ENCODE data around the gene MDFIC.

The MDFIC gene

DNA sequence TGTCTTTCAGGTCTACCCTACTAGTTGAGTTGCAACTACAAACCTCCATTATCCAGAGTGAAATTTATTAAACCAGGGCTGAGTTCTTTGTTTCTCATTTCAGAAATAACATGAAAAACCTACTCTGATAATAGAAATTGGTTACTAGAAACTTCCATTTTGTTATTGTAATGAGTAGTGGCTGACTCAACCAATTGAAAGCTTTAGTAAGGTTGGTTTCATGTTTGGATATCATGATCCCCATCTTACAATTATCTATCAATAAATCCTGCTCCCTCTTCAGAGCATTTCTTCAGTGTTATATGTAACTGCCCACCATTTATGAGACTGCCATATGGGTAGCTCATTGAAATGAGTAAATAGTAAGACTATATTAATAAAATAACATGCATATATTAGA lies 16.9 kb downstream of the MDFIC start:
- Histone ChIP-seq H3K4me1 (ENCODE audit: insufficient read depth, low read length) (peaks cover 3% of the 10 kb centered on the region; the same call in 1 of the 2 replicates), H3K27me3 (ENCODE audit: insufficient read depth, low read length) (no peaks in the 10 kb centered on the region), H3K4me3 (ENCODE audit: low read length) (no peak overlapping the region), H3K36me3 (ENCODE audit: insufficient read depth, low read length) (no peaks in the 10 kb centered on the region), H3K9ac (ENCODE audit: low read depth, low read length) (no peak overlapping the region), H3K27ac (ENCODE audit: low read depth, low read length) (no peak overlapping the region), H3K9me3 (ENCODE audit: insufficient read depth, low read depth, low read length) (no peaks in the 10 kb centered on the region)

DNA sequence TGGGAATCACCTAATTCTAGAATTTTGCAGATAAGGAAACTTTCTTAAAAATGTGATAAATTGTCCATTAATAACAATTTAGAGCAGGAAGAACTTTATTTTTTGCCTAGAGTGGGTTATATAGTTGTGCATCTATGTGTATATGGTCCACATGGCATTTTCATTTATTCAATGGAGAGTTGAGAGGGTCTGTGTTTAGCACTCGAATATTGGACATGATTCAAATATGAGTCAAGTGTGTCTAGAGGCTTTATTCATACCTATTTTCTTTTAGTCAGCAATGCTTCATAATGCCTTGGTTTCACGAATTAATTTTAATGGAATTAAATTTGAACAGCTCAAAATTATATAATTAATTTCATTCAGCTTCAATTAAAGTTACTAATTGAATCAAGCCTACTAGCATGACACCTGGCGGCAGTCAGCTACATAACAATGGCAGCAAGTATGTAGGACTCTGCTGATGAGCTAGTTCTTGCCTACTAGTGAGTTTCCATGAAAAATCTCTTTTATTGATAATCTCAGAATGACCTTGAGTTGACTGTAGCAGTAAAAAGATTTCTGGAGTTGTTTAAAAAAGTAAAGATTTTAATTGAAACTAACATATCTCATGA lies 17.7 kb downstream of the MDFIC start:
- H3K4me3 ChIP-seq (ENCODE audit: low read length) = no peak overlapping the region
- no peaks in the 10 kb centered on the region for H3K9me3 ChIP-seq (ENCODE audit: insufficient read depth, low read depth, low read length)
- H3K4me1 ChIP-seq (ENCODE audit: insufficient read depth, low read length) = peaks cover 9% of the 10 kb centered on the region; the same call in 1 of the 2 replicates
- H3K27ac ChIP-seq (ENCODE audit: low read depth, low read length) = no peak overlapping the region
- H3K9ac ChIP-seq (ENCODE audit: low read depth, low read length) = no peak overlapping the region
- 88% methylated on average over 2 of the region's 3 CpGs for WGBS
- H3K36me3 ChIP-seq (ENCODE audit: insufficient read depth, low read length) = no peaks in the 10 kb centered on the region
- H3K27me3 ChIP-seq (ENCODE audit: insufficient read depth, low read length) = no peaks in the 10 kb centered on the region

- H3K4me3 ChIP-seq (ENCODE audit: low read length) = no peak overlapping the region
- H3K27me3 ChIP-seq (ENCODE audit: insufficient read depth, low read length) = no peaks in the 10 kb centered on the region
- no peak overlapping the region for H3K9ac ChIP-seq (ENCODE audit: low read depth, low read length)
- H3K36me3 ChIP-seq (ENCODE audit: insufficient read depth, low read length) = no peaks in the 10 kb centered on the region
- peaks cover 15% of the 10 kb centered on the region; the same call in 1 of the 2 replicates for H3K4me1 ChIP-seq (ENCODE audit: insufficient read depth, low read length)
- H3K27ac ChIP-seq (ENCODE audit: low read depth, low read length) = no peak overlapping the region
- no peaks in the 10 kb centered on the region for H3K9me3 ChIP-seq (ENCODE audit: insufficient read depth, low read depth, low read length)
- 97% methylated on average over 3 of the region's 3 CpGs for WGBS
Measured at GRCh38 chr7:114940220-114940619, 18.3 kb downstream of the MDFIC start.

- Histone ChIP-seq H3K36me3 (ENCODE audit: insufficient read depth, low read length) (no peaks in the 10 kb centered on the region), H3K4me3 (ENCODE audit: low read length) (no peak overlapping the region), H3K27ac (ENCODE audit: low read depth, low read length) (no peak overlapping the region), H3K27me3 (ENCODE audit: insufficient read depth, low read length) (no peaks in the 10 kb centered on the region), H3K4me1 (ENCODE audit: insufficient read depth, low read length) (peaks cover 16% of the 10 kb centered on the region; the same call in 1 of the 2 replicates), H3K9me3 (ENCODE audit: insufficient read depth, low read depth, low read length) (no peaks in the 10 kb centered on the region), H3K9ac (ENCODE audit: low read depth, low read length) (no peak overlapping the region)
- WGBS = 95% methylated on average over 5 of the region's 5 CpGs
Measured at GRCh38 chr7:114941692-114942091, 19.8 kb downstream of the MDFIC start.

- Histone ChIP-seq H3K27ac (ENCODE audit: low read depth, low read length) (no peak overlapping the region), H3K9me3 (ENCODE audit: insufficient read depth, low read depth, low read length) (no peaks in the 10 kb centered on the region), H3K27me3 (ENCODE audit: insufficient read depth, low read length) (no peaks in the 10 kb centered on the region), H3K9ac (ENCODE audit: low read depth, low read length) (no peak overlapping the region), H3K36me3 (ENCODE audit: insufficient read depth, low read length) (no peaks in the 10 kb centered on the region), H3K4me3 (ENCODE audit: low read length) (no peak overlapping the region), H3K4me1 (ENCODE audit: insufficient read depth, low read length) (peaks cover 14% of the 10 kb centered on the region; the same call in 1 of the 2 replicates)
- WGBS = 84% methylated on average over 8 of the region's 9 CpGs
Measured at GRCh38 chr7:114942446-114943175, 20.7 kb downstream of the MDFIC start.

DNA sequence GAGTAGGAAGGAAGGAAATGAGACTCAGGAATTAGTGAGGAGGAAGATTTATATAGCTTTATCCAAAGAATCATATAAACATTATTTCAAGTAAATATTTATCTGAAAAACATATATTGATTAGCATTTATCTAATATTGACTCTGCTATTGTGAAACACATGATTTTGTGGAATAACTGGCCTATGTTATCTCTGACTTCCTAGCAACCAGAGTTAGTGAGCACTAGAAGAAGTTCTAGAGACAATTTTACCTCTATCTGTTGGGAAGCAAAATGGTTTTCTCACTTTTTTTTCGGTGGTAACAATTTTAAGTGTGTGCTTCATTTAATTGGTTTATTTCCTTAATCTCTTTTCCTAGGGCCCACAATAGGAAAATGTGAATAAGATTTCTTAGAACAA lies 21.6 kb downstream of the MDFIC start:
- Histone ChIP-seq H3K27ac (ENCODE audit: low read depth, low read length) (no peak overlapping the region), H3K4me1 (ENCODE audit: insufficient read depth, low read length) (peaks cover 13% of the 10 kb centered on the region; the same call in 1 of the 2 replicates), H3K4me3 (ENCODE audit: low read length) (no peak overlapping the region), H3K36me3 (ENCODE audit: insufficient read depth, low read length) (no peaks in the 10 kb centered on the region), H3K9ac (ENCODE audit: low read depth, low read length) (no peak overlapping the region), H3K27me3 (ENCODE audit: insufficient read depth, low read length) (no peaks in the 10 kb centered on the region), H3K9me3 (ENCODE audit: insufficient read depth, low read depth, low read length) (no peaks in the 10 kb centered on the region)
- WGBS = 83% methylated on average over 1 of the region's 1 CpG

GRCh38 chr7:114943953-114944744 lies 22.3 kb downstream of the MDFIC start:
- Histone ChIP-seq H3K27me3 (ENCODE audit: insufficient read depth, low read length) (no peaks in the 10 kb centered on the region), H3K27ac (ENCODE audit: low read depth, low read length) (no peak overlapping the region), H3K4me3 (ENCODE audit: low read length) (no peak overlapping the region), H3K9ac (ENCODE audit: low read depth, low read length) (no peak overlapping the region), H3K36me3 (ENCODE audit: insufficient read depth, low read length) (no peaks in the 10 kb centered on the region), H3K4me1 (ENCODE audit: insufficient read depth, low read length) (peaks cover 13% of the 10 kb centered on the region; the same call in 1 of the 2 replicates), H3K9me3 (ENCODE audit: insufficient read depth, low read depth, low read length) (no peaks in the 10 kb centered on the region)
- 70% methylated on average over 3 of the region's 3 CpGs for WGBS

GRCh38 chr7:114944745-114945625 lies 23.1 kb downstream of the MDFIC start:
- H3K4me1 ChIP-seq (ENCODE audit: insufficient read depth, low read length) = peaks cover 13% of the 10 kb centered on the region; the same call in 1 of the 2 replicates
- 0 out of 2 replicates have a peak overlapping the region, but pooled peaks have one; percentile 2 for H3K27ac ChIP-seq (ENCODE audit: low read depth, low read length)
- no peak overlapping the region; the same call in 1 of the 2 replicates for H3K4me3 ChIP-seq (ENCODE audit: low read length)
- no peaks in the 10 kb centered on the region for H3K27me3 ChIP-seq (ENCODE audit: insufficient read depth, low read length)
- 59% methylated on average over 18 of the region's 19 CpGs for WGBS
- no peak overlapping the region for H3K9ac ChIP-seq (ENCODE audit: low read depth, low read length)
- H3K9me3 ChIP-seq (ENCODE audit: insufficient read depth, low read depth, low read length) = no peaks in the 10 kb centered on the region
- H3K36me3 ChIP-seq (ENCODE audit: insufficient read depth, low read length) = no peaks in the 10 kb centered on the region

GRCh38 chr7:114949231-114949630 lies 27.3 kb downstream of the MDFIC start:
- H3K36me3 ChIP-seq (ENCODE audit: insufficient read depth, low read length) = no peaks in the 10 kb centered on the region
- H3K27ac ChIP-seq (ENCODE audit: low read depth, low read length) = no peak overlapping the region
- no CpG with 5 or more reads among the region's 1 CpG for WGBS
- H3K4me1 ChIP-seq (ENCODE audit: insufficient read depth, low read length) = peaks cover 11% of the 10 kb centered on the region; the same call in 1 of the 2 replicates
- H3K4me3 ChIP-seq (ENCODE audit: low read length) = no peak overlapping the region
- H3K9ac ChIP-seq (ENCODE audit: low read depth, low read length) = no peak overlapping the region
- no peaks in the 10 kb centered on the region for H3K9me3 ChIP-seq (ENCODE audit: insufficient read depth, low read depth, low read length)
- no peaks in the 10 kb centered on the region for H3K27me3 ChIP-seq (ENCODE audit: insufficient read depth, low read length)

DNA sequence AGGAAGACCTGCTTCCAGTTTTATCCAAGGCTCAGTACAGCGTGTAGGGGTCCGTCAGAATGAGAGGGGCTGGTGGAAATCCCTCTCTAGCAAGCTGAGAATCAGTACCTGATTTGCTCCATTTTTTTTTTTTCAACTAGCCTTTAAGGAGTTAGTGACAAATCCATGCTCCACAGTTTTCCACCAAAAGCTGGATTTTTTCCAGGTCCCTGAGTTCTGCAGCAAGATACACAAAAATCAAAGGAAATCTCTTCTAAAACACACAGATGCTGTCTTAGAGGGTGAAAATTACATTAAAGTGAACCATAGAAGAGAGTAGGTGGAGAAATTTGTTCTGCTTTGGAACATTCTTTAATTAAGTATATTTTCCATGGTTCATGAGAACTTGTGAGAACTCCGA lies 30.4 kb downstream of the MDFIC start:
- no peak overlapping the region for H3K27ac ChIP-seq (ENCODE audit: low read depth, low read length)
- no peaks in the 10 kb centered on the region for H3K36me3 ChIP-seq (ENCODE audit: insufficient read depth, low read length)
- no peaks in the 10 kb centered on the region for H3K27me3 ChIP-seq (ENCODE audit: insufficient read depth, low read length)
- WGBS = 94% methylated on average over 3 of the region's 3 CpGs
- no peaks in the 10 kb centered on the region for H3K9me3 ChIP-seq (ENCODE audit: insufficient read depth, low read depth, low read length)
- H3K9ac ChIP-seq (ENCODE audit: low read depth, low read length) = no peak overlapping the region
- no peaks in the 10 kb centered on the region for H3K4me1 ChIP-seq (ENCODE audit: insufficient read depth, low read length)
- H3K4me3 ChIP-seq (ENCODE audit: low read length) = no peak overlapping the region

Data from HUES64 (cell line).